Activated T-cell treated with anti-CD3 and anti-CD28 coated beads for 24 hours (primary cell): Measurements from ENCODE around the gene ERICH2.

ENCODE experiments used
- DNase-seq: peaks from one replicate; pipeline ENCODE4 v3.0.0-alpha.2; 2020; ENCODE audit warnings: low read depth

The ERICH2 gene

DNA sequence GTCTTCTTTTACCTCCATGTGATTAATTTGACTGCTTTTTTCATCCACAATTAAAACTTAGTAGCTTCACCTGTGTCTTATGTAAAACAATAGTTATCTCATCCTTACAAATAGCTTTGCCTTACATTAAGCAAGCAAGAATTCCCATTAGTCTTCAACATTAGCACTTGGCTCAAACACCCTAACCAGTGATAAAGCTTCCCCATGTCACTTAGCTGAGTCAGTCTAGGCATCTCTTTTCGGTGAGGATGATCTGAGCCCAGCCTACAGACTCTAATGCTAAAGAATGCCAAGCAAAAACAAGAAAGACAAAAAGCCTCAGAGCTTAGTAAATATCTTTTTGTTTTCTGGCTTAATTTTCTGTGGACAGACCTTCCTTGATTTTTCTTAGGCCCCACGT, 72.6 kb downstream of the ERICH2 start:
- DNase-seq: no peak

DNA sequence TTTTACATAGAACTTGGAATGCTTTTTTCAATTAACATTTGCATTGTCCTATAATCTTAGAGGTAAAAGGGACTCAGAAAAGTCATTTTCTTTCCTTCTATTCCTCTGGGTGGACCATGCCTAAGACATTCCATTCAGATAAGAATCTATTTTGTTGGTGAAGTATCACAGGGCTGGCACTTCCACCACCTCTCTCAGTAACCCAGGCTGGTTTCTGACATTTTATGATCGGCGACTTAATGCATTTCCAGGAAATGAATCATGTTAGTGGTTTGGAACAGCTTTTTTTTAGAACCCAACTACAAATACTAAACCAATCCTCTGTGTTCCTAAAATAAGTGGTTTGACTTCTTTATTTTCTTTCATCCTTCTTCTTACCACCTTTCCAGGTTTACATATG, 73.5 kb downstream of the ERICH2 start:
- DNase-seq: no peak

DNA sequence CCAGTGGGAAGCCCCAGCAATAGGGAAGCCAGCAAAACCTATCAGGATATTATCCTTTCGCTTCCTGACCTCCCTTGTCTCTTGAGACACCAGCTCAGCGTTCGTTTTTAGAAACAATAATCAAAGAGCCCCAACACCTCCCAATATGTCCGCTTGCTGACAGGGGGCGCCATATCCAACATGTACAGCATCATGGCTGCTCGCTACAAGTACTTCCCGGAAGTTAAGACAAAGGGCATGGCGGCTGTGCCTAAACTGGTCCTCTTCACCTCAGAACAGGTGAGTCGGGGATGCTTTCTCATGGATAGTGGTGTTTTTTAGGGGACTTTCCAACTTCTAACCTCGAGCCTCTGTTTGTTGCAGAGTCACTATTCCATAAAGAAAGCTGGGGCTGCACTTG, 75.2 kb downstream of the ERICH2 start:
- DNase-seq: no peak

DNA sequence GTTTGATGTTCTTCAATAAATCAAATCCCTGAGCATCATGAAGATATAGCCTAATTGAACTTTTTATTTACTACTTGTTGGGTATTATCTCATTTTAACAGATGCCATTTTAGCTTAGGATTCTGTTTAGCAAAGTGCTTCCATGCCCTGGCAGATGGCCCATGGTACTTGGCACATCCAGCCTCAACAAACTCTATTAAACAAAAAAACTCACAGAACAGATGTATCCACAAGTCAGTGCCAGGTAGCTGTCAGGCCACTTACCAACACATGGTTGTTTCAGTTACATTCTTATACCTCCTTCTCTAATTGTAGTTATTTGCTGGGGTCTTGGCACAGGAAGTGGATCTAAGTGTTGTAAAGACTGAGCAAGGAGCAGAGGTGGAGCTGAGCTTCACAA, 76.1 kb downstream of the ERICH2 start:
- no peak for DNase-seq

DNA sequence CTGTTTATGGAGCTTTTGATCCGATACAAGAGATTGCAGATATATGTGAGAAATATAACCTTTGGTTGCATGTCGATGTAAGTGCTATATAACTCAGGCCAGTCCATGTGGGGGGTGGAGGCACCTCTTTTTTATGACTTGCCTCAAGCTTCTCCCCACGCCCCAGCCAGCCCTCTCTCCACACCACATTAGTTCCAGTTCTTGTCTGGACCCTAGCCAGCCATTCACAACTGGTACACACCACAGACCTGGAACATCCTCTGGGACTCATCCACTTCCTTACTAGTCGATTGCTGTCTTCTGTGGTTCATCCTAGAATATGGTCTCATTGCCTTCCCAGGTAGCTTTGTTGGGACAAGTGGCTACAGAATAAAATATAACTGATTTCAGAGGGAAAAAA, 77.5 kb downstream of the ERICH2 start:
- no peak for DNase-seq
